H9 (cell line): Measurements from ENCODE around the gene ROPN1. TPM values are rescaled to one million over a fixed set of nuclear protein-coding genes. Genes with fewer than 3 reads are reported as not detected.

Experiments used
- DNase-seq: peaks from one replicate; pipeline ENCODE4 v3.0.0-alpha.2; 2017
- H2AFZ ChIP-seq: one replicate; pipeline ENCODE4 v1.6.1; 2013; ENCODE audit warnings: mild to moderate bottlenecking, low read length, control low read depth, moderate library complexity
- H2AK5ac ChIP-seq: 2 replicates; pipeline ENCODE4 v1.6.1; 2013; ENCODE audit warnings: low read length, control low read depth, mixed read lengths; ENCODE audit not compliant: insufficient read length
- H2BK120ac ChIP-seq: one replicate; pipeline ENCODE4 v1.6.1; 2013; ENCODE audit warnings: low read depth, mild to moderate bottlenecking, low read length, control low read depth, inconsistent platforms; ENCODE audit not compliant: poor library complexity, severe bottlenecking
- H2BK12ac ChIP-seq: 2 replicates; pipeline ENCODE4 v1.6.1; 2013; ENCODE audit warnings: low read length, control low read depth, mixed read lengths, low read depth; ENCODE audit not compliant: insufficient read length
- H2BK15ac ChIP-seq: 2 replicates; pipeline ENCODE4 v1.6.1; 2013; ENCODE audit warnings: low read depth, low read length, control low read depth
- H2BK20ac ChIP-seq: one replicate; pipeline ENCODE4 v1.6.1; 2013; ENCODE audit warnings: low read depth, mild to moderate bottlenecking, low read length, control low read depth, inconsistent platforms; ENCODE audit not compliant: poor library complexity, severe bottlenecking
- H2BK5ac ChIP-seq: 2 replicates; pipeline ENCODE4 v1.6.1; 2013; ENCODE audit warnings: low read length, control low read depth, mixed read lengths; ENCODE audit not compliant: insufficient read length
- H3K14ac ChIP-seq: 2 replicates; pipeline ENCODE4 v1.6.1; 2013; ENCODE audit warnings: low read length, control low read depth; ENCODE audit not compliant: insufficient read depth
- H3K18ac ChIP-seq: 2 replicates; pipeline ENCODE4 v1.6.1; 2013; ENCODE audit warnings: low read depth, mild to moderate bottlenecking, mixed read lengths, low read length, control low read depth; ENCODE audit not compliant: insufficient read length
- H3K23ac ChIP-seq: 2 replicates; pipeline ENCODE4 v1.6.1; 2013; ENCODE audit warnings: low read length, control low read depth, mixed read lengths, low read depth; ENCODE audit not compliant: insufficient read length
- H3K23me2 ChIP-seq: 2 replicates; pipeline ENCODE4 v1.6.1; 2013; ENCODE audit warnings: low read depth, mild to moderate bottlenecking, mixed read lengths, low read length, control low read depth; ENCODE audit not compliant: insufficient read length, poor library complexity, severe bottlenecking
- H3K27ac ChIP-seq: 2 replicates; pipeline ENCODE4 v1.5.1; 2013; ENCODE audit warnings: low read length, control low read depth, mixed read lengths, low read depth; ENCODE audit not compliant: insufficient read length
- H3K27me3 ChIP-seq: 2 replicates; pipeline ENCODE4 v1.6.1; 2013; ENCODE audit warnings: low read length, control low read depth, inconsistent platforms; ENCODE audit not compliant: insufficient read depth
- H3K4ac ChIP-seq: 2 replicates; pipeline ENCODE4 v1.6.1; 2013; ENCODE audit warnings: low read depth, mild to moderate bottlenecking, control low read depth, inconsistent platforms, low read length, moderate library complexity
- H3K4me1 ChIP-seq: 2 replicates; pipeline ENCODE4 v1.6.1; 2013; ENCODE audit warnings: low read length, control low read depth, inconsistent platforms; ENCODE audit not compliant: insufficient read depth
- H3K4me2 ChIP-seq: 2 replicates; pipeline ENCODE4 v1.6.1; 2013; ENCODE audit warnings: low read length, control low read depth, mixed read lengths; ENCODE audit not compliant: insufficient read length, insufficient read depth
- H3K56ac ChIP-seq: 2 replicates; pipeline ENCODE4 v1.6.1; 2013; ENCODE audit warnings: low read depth, mild to moderate bottlenecking, mixed read lengths, low read length, control low read depth; ENCODE audit not compliant: insufficient read length
- H3K79me1 ChIP-seq: 2 replicates; pipeline ENCODE4 v1.6.1; 2013; ENCODE audit warnings: low read depth, mild to moderate bottlenecking, moderate library complexity, low read length, control low read depth, inconsistent platforms; ENCODE audit not compliant: insufficient read depth, poor library complexity, severe bottlenecking
- H3K79me2 ChIP-seq: 2 replicates; pipeline ENCODE4 v1.6.1; 2013; ENCODE audit warnings: low read length, control low read depth, inconsistent platforms; ENCODE audit not compliant: insufficient read depth
- H3K9ac ChIP-seq: 2 replicates; pipeline ENCODE4 v1.6.1; 2013; ENCODE audit warnings: low read length, control low read depth, mixed read lengths; ENCODE audit not compliant: insufficient read length; ENCODE audit errors: extremely low read depth
- H3K9me3 ChIP-seq: one replicate; pipeline ENCODE4 v1.6.1; 2013; ENCODE audit warnings: low read depth, low read length, inconsistent platforms; ENCODE audit not compliant: control insufficient read depth
- H3T11ph ChIP-seq: one replicate; pipeline ENCODE4 v1.6.1; 2013; ENCODE audit warnings: mild to moderate bottlenecking, low read length, control low read depth, inconsistent platforms
- H4K20me1 ChIP-seq: one replicate; pipeline ENCODE4 v1.6.1; 2013; ENCODE audit not compliant: control insufficient read depth, insufficient read length, insufficient read depth
- H4K5ac ChIP-seq: 2 replicates; pipeline ENCODE4 v1.6.1; 2013; ENCODE audit warnings: low read depth, mild to moderate bottlenecking, mixed read lengths, low read length, control low read depth; ENCODE audit not compliant: insufficient read length
- H4K8ac ChIP-seq: replicated peaks from 2 replicates; pipeline ENCODE4 v1.6.1; 2013; ENCODE audit warnings: low read length, control low read depth, mixed read lengths, low read depth; ENCODE audit not compliant: insufficient read length
- H4K91ac ChIP-seq: 2 replicates; pipeline ENCODE4 v1.6.1; 2013; ENCODE audit warnings: low read depth, mild to moderate bottlenecking, moderate library complexity, mixed read lengths, low read length, control low read depth; ENCODE audit not compliant: insufficient read length
- H3K27ac Mint-ChIP-seq, 3 experiments: 2 replicates in 2 of 3; 3 replicates in 1 of 3; pipeline ENCODE4 v1.8.0; 2020 to 2021; ENCODE audit warnings: mixed read lengths in 3 of 3, mild to moderate bottlenecking in 1 of 3, moderate library complexity in 1 of 3
- H3K27me3 Mint-ChIP-seq: 2 replicates; pipeline ENCODE4 v1.8.0; 2021; ENCODE audit warnings: low read depth, mild to moderate bottlenecking, moderate library complexity, mixed read lengths
- H3K36me3 Mint-ChIP-seq, 3 experiments: 2 replicates in 2 of 3; 3 replicates in 1 of 3; pipeline ENCODE4 v1.8.0; 2020 to 2021; ENCODE audit warnings: low read depth in 3 of 3, mixed read lengths in 3 of 3; ENCODE audit not compliant: insufficient read depth in 1 of 3
- H3K4me1 Mint-ChIP-seq, 2 experiments: 2 replicates each; pipeline ENCODE4 v1.8.0; 2020; ENCODE audit warnings: mixed read lengths in 2 of 2
- H3K4me3 Mint-ChIP-seq, 2 experiments: 2 replicates in 1 of 2; 3 replicates in 1 of 2; pipeline ENCODE4 v1.8.0; 2020 to 2021; ENCODE audit warnings: mild to moderate bottlenecking in 2 of 2, mixed read lengths in 2 of 2, moderate library complexity in 1 of 2
- H3K9me3 Mint-ChIP-seq, 2 experiments: 2 replicates in 1 of 2; 3 replicates in 1 of 2; pipeline ENCODE4 v1.8.0; 2020; ENCODE audit warnings: mild to moderate bottlenecking in 2 of 2, mixed read lengths in 2 of 2, moderate library complexity in 1 of 2
- CTCF ChIP-seq: fragments of 200-600 bp; sonication (generic); conservative IDR thresholded peaks from 3 replicates; pipeline ENCODE4 v1.8.0; 2021; ENCODE audit warnings: antibody characterized with exemption, mild to moderate bottlenecking
- WGBS: extraction: QIAGEN DNeasy Blood & Tissue Kit; methylation state at CpG from one replicate; pipeline ENCODE4 v1.1.7; 2013; ENCODE audit warnings: missing lambda C conversion rate, low lambda C conversion rate, mixed read lengths; ENCODE audit not compliant: insufficient read length; ENCODE audit errors: extremely low coverage; 5-methylcytosine and 5-hydroxymethylcytosine counted together
- total RNA-seq: library from RNA; stranded (reverse); gene quantifications from 2 replicates; pipeline ENCODE4 v1.2.1, GENCODE V29; 2021

Gene ROPN1
- total RNA-seq, 1 experiment from 2014 or later: not detected

GRCh38 chr3:123961508-123961856 lies 30.4 kb downstream of the ROPN1 start:
- no peak overlapping the region for H2BK120ac ChIP-seq
- no peak overlapping the region for H3T11ph ChIP-seq
- no peak overlapping the region for H4K5ac ChIP-seq
- peak overlapping the region; percentile 88 for H2AFZ ChIP-seq
- no peak overlapping the region for H2BK5ac ChIP-seq
- H3K4me1 Mint-ChIP-seq: peaks cover 12 to 17% of the 10 kb centered on the region in 2 experiments
- H2AK5ac ChIP-seq: no peak overlapping the region
- H3K9me3 Mint-ChIP-seq: no peaks in the 10 kb centered on the region
- no peak for TF ChIP-seq CTCF
- no peaks in the 10 kb centered on the region for H3K9me3 ChIP-seq
- no peak overlapping the region for H3K27ac ChIP-seq
- peak overlapping the region; percentile 27 for H3K4me2 ChIP-seq
- no peak overlapping the region for H3K14ac ChIP-seq
- peaks cover 2% of the 10 kb centered on the region for H3K23me2 ChIP-seq
- DNase-seq: no peak
- H3K56ac ChIP-seq: no peak overlapping the region
- no peak overlapping the region for H3K4ac ChIP-seq
- no peak overlapping the region for H3K9ac ChIP-seq
- no peak overlapping the region for H3K18ac ChIP-seq
- no peak overlapping the region for H3K23ac ChIP-seq
- H3K4me3 Mint-ChIP-seq: peak overlapping the region; percentile 97 to 98
- no peaks in the 10 kb centered on the region for H3K27me3 ChIP-seq
- peaks cover 2% of the 10 kb centered on the region; the same call in 1 of the 2 replicates for H3K79me2 ChIP-seq
- no peaks in the 10 kb centered on the region for H4K20me1 ChIP-seq
- no peak overlapping the region for H4K91ac ChIP-seq
- H3K79me1 ChIP-seq: no peaks in the 10 kb centered on the region
- peaks cover 34% of the 10 kb centered on the region for H3K27me3 Mint-ChIP-seq
- no peak overlapping the region for H4K8ac ChIP-seq
- no peak overlapping the region; a peak in 2 of 7 replicates for H3K27ac Mint-ChIP-seq
- H3K36me3 Mint-ChIP-seq: peaks cover 0 to 10% (median 1%) of the 10 kb centered on the region in 3 experiments; a peak in 1 of 7 replicates
- no peak overlapping the region for H2BK12ac ChIP-seq
- no CpG with 5 or more reads among the region's 15 CpGs for WGBS
- H2BK15ac ChIP-seq: no peak overlapping the region
- H2BK20ac ChIP-seq: no peak overlapping the region
- no peaks in the 10 kb centered on the region for H3K4me1 ChIP-seq
